KG1 (cell line): ENCODE results near the gene ASIC4.

Source experiments
- DNase-seq: peaks from one replicate; lab custom pipeline; 2025; lab: John Stamatoyannopoulos, UW

Gene ASIC4

GRCh38 chr2:219536425-219536824, 22.1 kb downstream of the ASIC4 start:
- DNase-seq, result no peak

DNA sequence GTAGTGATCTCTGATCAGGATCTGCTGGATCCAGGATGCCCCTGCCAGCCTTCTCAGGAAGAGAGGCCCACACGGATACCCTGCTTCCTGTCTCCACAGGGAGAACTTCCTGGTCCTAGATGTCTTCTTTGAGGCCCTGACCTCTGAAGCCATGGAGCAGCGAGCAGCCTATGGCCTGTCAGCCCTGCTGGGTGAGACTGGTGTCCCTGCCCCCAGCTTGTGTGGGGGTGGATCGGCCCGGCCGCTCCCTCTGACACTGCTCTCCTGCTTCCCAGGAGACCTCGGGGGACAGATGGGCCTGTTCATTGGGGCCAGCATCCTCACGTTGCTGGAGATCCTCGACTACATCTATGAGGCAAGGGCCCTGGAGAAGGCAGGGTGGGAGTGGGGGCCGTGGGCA, 22.7 kb downstream of the ASIC4 start:
- DNase-seq, result no peak

DNA sequence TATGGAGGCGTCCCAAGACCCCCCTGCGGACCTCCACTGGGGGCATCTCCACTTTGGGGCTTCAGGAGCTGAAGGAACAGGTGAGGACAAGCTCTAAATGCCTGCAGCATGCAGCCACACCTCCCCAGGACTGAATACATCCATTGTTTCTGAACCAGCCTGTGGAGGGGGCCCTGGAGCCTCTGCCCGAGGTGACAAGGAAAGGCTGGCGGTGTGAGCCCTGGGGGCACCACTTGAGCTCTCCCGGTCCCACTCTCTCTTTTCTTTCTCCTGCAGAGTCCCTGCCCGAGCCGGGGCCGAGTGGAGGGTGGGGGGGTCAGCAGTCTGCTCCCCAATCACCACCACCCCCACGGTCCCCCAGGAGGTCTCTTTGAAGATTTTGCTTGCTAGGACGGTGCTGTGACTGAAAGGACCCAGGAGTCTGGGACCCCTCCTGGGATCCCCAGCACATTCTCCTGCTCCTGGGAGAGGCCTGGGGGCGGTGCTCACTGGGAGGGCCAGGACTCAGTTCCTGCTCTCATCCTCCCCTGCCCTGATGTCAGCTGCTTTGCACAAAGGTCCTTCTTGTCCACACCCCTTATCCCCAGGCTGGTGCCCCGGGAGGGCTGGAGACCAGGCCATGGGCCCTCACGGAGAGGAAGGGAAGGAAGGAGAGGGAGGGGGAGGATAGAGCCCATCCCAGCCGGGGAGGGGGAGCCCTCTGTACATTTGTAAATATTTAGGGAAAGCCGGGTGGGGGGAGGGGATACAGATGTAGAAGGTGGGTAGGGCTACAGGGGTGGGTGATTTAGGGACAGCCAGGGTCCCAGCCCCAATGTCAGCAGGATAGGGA, 23.6 kb downstream of the ASIC4 start:
- no peak for DNase-seq

DNA sequence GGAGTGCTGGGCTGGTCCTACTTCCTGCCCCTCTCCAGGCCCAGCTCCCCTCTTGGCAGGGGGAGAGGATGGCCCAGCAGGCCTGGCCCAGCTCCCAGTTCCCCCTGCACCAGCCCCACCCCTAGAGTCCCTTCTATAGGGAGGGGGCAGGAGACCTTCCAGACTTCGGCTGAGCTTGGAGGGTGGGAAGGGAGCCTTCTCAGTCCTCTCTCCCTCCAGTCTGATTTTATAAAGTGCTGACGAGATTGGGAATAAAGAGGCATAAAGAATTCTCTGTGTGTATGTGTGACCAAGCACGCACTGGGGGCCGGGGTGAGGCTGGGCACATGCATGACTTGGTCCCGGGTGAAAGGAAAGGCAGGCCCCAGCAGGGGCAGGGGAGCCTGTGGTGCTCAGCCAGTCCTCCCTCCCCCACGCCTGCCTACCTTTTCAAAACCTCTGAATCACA, 24.2 kb downstream of the ASIC4 start:
- DNase-seq, result no peak

DNA sequence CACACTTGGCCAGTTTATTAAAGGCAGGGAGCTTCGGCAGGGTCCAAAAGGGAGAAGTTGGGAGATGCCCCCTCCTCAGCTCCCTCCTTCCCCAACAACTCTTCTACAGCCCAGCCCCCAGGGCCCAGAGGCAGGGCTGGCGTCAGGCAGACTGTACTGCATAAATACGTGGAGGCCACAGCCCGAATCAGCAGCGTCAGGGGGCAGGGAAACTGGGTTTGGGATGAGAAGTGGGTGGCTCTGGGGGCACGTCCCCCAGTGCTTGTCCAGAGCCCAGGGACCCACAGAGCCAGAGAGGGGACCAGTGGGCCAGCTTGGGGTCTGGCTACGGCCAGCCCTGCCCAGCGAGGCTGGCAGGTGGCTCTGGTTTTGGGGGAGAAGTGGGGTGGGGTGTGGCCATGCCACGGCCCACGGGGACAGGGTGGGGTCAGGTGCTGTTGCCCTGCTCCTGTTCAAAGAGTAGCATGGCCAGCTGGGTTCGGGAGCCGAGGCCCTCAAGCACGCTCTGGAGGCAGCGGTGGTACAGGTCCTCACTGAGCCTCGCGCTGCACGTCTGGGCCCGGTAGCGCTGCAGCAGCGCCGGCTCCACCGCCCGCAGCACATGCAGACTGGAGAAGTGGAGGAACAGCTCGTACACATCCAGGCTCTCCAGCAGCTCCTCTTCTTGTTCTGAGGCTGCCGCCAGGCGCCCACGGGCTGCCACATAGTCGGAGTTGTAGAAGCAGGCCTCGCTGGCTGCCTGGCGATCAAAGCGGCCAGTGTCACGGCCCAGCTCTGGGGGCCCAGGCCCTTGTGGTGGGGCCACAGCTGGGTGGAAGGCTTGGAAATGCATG, 24.9 kb downstream of the ASIC4 start:
- no peak for DNase-seq

- DNase-seq, result no peak
Observed at GRCh38 chr2:219539926-219540678, 25.8 kb downstream of the ASIC4 start.

DNA sequence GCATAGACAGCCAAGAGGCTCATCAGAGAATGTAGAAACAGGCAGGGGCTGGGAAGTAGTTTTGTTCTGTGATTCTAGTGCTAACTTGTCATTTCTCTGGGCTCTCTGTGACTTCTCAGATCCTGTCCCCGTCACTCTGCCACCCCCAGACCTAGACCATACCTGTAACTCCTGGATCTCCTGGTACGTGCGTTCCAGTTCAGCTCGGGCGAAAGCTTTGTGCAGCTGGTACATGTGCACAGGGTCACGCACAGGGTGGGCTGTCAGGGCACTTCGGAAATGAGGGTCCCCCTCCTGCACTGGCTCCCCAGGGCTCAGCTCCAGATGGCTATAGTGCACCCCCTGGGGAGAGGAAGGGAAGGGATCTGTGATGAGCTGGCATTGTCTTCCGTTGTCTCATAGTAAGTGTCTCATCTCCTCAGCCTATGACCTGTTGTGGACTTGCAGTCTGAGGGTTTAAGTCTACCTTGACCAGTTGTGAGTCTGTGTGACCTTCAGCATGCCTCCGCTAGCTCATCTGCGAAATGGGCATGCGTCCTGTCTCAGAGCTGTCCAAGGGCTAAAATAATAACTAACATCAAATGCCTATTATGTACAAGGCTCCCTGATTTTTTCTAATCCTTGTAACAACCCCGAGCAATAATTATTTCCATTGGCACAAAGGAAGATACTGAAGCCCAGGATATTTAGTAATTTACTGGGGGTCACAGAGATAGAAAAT, 26.7 kb downstream of the ASIC4 start:
- DNase-seq, result no peak

- peak; percentile 71 for DNase-seq
Observed at GRCh38 chr2:219541611-219542180, 27.4 kb downstream of the ASIC4 start.

DNA sequence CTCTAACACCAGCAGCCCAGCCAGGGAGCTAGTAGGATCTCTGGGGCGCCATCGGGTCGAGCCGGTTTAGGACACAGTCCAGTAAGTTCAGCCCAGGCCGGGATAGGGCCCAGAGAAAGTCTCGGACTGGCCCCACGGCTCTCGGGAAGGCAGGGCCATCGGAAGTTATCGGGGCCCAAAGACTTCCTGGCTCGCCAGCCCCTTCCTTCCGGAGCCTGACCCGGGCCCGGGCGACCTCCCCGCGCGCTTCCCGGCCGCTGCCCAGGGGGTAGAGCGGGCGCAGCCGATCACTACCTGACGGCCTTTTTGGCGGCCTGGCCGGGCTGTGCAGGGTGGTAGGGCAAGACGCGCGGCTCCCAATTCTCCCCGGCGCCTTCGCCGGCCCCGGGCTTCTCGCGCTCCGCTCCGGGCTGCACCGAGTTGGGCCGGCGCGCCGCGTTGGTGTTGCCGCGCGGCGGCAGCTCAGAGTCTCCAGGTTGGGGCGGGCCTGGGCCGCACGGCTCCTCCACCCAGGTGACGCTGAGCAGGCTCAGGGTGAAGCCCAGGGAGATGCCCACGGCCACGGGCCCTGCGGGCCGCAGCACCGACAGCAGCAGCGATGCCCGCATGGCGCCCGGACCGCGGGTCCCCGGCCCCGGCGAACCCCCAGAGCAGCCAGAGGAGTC, 28.8 kb downstream of the ASIC4 start:
- no peak for DNase-seq

GRCh38 chr2:219543596-219544358, 29.5 kb downstream of the ASIC4 start, which contains the start of the genes CHPF and TMEM198:
CHPF (minus strand) TSS chr2:219543809; CDS start chr2:219543538, 271 bp downstream.
TMEM198 (plus strand) TSS chr2:219544028; CDS start chr2:219544728, 700 bp downstream.
- DNase-seq, result peak; percentile 58

- no peak for DNase-seq
Observed at GRCh38 chr2:219544567-219544966, 30.3 kb downstream of the ASIC4 start.

GRCh38 chr2:219545295-219545942, 31.1 kb downstream of the ASIC4 start:
- no peak for DNase-seq

DNA sequence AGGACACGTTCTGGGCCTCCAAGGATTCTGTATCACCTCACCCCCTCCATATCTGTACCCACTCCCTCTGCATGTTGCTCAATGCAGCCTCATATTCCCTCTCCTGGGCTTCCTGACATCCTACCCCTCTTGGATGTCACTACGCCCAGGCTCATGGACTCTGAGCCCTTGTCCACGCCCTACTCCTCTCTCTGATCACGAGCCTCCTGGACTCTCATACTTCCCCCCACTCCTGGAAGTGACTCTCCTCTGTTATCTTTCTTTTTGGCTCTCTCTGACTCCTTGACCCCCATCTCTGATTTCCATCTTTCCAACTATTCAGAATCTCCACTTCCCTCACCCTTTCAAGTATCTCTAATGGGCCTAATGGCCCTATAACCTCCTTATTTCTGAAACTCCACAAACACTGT, 31.7 kb downstream of the ASIC4 start:
- no peak for DNase-seq

DNA sequence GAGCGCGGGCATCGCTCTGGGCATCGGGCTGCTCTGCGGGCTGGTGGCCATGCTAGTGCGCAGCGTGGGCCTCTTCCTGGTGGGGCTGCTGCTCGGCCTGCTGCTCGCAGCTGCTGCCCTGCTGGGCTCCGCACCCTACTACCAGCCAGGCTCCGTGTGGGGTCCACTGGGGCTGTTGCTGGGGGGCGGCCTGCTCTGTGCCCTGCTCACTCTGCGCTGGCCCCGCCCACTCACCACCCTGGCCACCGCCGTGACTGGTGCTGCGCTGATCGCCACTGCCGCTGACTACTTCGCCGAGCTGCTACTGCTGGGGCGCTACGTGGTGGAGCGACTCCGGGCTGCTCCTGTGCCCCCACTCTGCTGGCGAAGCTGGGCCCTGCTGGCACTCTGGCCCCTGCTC, 33.3 kb downstream of the ASIC4 start:
- DNase-seq, result no peak

GRCh38 chr2:219548990-219549389, 34.7 kb downstream of the ASIC4 start:
- DNase-seq, result no peak

DNA sequence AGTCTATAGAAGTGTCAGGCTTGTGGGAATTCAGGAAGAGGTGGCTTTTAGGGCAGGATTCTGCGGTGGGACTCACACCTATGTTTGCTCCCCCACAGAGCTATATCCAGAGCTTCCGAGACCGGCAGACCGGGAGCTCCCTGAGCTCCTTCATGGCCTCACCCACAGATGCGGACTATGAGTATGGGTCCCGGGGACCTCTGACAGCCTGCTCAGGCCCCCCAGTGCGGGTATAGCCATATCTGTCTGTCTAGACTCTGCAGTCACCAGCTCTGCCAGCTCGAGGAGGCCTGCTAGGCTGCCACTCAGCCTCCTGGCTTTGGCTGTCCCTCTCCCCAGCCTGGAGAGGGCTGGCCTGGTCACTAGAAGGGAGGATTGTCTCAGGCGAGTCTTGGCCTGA, 35.3 kb downstream of the ASIC4 start:
- no peak for DNase-seq

- DNase-seq, result no peak
Observed at GRCh38 chr2:219551441-219552381, 37.4 kb downstream of the ASIC4 start.
